HG03097 (cell line): ENCODE results near the gene SMC1A.
"Not testable (repeated sequence)": the region's sequence is repeated elsewhere in the genome, so short reads cannot be mapped to it uniquely, and the experiment has no call there.

Experiments used
- ATAC-seq: cut with Tn5 transposase; IDR thresholded peaks from one replicate; pipeline ENCODE4 v1.9.1; 2021; ENCODE audit not compliant: unreplicated experiment, low FRiP score

SMC1A gene

DNA sequence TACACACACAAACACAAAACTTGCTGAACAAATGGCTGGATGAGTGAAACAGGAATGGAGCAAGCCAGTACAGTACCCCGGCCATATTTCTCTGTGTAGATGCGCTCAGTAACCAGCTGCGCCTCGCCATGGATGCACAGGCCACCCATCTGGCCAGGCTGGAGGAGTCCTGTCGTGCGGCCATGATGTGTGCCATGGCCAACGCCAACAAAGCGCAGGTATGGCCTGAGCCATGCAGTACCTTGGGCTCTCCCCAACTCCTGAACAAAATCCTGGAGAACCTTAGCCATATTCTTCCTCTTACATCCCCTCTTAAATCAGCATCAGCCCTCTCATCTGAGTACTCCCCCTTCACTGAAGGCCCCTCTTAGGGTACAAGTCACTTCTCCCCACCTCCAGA is 7.3 kb upstream of the SMC1A start:
- no peak for ATAC-seq

DNA sequence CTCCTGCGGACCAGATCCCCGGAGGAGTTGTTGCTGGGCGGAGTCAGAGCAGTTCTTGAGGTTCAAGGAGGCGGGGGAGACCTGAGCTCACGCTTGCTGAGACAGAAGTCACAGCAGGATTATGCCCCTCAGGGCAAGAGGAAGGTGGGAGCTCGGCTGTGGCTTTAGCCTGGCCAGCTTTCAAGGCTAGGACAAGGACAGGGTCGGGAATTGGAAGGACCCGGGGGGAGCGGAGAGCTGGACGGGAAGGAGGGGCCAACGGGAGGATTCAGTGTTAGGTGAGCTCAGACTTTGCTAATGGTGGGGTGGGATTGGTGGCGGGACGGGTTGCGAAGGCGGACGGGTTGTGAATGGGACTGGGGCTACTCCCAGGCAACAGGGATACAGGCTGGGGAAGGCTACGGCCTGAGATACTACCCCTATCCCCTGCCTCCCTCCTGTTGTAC is 430 bp upstream of the SMC1A start, which contains the start of gene RIBC1:
TSS of gene RIBC1 (plus strand) at position 13 of the 446 bp plus-strand sequence. CDS start 3,404 bp downstream, outside the sequence.
- no peak for ATAC-seq

DNA sequence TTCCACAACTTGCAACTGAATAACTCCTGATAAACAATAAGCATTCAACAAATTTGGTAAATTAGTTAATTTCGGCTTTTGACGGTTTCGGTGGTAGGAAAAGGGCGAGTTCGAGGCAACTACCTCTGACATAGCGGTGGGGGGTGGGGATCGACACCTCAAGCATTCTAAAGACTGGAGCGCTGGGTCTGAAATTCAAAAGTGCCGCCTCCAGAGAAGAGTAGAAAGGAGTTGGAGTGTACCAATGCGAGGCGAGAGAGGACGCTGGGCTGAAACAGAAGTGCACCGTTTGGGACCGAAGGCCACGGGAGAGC is 725 bp downstream of the SMC1A start:
- ATAC-seq: no peak

DNA sequence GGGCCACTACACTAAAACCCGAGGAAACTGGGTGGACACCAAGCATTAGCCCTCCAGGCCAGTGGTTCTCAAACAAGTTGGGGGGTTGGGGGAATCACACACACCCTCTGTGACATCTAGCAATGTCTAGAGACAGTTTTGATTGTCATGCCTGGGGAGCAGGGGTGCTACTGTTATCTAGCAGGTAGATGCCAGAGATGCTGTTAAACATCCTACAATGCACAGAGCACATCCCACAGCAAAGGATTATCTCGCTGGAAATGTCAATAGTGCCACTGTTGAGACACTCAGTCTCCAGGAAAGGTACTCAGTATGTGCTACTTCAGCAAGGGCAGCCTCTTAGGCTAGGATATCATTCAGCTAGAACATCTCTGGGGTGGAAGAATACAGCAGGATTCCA is 1.3 kb downstream of the SMC1A start:
- no peak for ATAC-seq

DNA sequence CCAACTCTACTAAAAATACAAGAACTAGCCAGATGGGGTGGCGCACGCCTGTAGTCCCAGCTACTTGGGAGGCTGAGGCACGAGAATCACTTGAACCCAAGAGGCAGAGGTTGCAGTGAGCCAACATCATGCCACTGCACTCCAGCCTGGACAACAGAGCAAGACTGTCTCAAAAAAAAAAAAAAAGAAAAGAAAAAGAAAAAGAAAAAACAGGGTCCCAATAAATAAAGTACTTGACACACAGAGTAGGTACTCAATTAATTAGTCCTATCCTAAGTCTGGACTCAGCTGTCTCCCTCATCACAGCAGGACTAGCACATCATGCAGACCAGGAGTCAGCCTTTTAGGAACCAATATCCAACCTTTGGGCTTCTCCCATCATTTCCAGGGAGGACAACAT is 2.1 kb downstream of the SMC1A start:
- ATAC-seq: not testable (repeated sequence)

DNA sequence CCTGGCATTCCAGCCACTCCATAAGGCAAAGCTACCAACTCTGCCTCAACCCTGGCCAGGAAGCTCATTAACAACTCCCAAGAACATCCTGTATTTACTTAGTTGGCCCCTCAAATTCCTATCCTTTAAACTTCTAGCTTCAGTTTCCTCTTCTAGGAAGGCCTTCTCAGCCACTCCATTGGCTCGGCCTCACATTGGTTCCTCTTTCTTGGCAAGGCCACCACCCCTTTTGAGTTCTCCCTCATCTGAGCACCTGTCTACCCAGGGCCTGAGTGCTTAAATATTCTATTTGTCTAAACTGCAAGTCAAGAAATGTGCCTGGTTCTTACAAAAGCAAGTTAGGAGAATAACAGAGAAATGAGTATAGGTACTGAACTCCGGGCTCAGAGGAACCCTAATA is 10.0 kb downstream of the SMC1A start:
- no peak for ATAC-seq

DNA sequence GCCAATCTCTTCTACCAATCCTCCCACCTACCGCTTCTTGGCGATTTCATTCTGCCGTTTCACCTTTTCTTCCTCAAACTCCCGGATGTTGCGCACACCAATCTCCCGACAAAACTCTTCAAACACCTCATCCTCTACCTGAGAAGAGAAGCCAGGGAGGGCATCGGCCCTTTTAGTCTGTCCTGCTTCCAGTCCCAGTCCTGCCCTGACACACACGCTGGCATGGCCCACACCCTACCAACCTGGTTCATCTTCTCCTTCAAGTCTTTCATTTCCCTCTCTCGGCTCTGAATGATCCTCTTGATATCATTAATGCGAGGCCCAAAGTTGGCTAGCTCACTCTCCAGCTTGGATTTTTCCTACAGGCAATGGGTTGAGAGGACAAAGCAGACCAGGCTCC is 18.9 kb downstream of the SMC1A start:
- ATAC-seq: no peak

DNA sequence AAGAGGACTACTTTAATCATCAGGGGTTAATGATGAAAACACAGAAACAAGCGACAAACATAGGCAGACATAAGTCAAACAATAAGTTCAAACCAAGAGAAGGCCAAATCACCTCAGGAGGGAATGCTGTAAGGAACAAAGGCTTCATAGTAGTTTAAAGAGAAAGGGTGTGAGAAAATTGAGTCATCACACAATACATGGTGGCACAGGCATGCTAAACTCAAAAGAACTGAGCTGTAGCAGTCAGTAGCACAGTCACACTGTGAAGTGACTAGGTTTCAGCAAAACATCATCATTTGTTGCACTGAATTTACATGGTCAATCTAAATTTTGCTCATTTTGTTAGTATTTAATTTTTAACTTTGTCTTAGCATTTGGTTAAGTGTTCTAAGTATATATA is 24.2 kb downstream of the SMC1A start:
- no peak for ATAC-seq

DNA sequence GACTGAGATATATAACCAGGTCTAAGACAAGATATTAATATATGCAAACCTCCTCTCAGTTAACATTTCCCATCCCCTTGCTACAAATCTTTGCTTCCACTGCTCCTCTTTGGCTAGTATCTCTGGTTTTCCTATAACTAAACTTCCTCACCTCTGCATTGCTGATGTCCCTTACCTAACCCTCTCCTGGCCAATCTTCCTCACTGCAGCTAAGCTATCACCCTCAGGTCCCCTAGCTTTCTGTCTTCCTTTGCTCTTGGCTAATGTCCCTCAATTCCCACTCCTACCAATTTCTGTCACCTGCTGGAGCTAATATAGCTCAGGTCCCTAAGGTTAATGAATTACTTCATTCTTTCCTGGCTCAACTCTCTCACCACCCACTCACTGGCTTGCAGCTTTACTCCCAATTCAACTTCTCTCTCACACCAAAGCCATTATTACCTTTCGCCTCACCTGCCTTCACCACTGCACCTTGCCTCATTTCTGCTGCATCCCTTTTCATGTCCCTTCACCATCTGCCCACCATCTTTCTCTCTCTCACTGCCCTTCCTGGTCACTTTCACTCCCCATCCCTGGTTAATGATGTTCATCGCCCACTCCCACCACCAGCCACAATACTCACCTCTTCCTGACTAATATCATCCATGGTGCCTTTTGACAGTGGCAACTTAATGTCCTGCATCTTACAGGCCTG is 26.7 kb downstream of the SMC1A start:
- no peak for ATAC-seq

DNA sequence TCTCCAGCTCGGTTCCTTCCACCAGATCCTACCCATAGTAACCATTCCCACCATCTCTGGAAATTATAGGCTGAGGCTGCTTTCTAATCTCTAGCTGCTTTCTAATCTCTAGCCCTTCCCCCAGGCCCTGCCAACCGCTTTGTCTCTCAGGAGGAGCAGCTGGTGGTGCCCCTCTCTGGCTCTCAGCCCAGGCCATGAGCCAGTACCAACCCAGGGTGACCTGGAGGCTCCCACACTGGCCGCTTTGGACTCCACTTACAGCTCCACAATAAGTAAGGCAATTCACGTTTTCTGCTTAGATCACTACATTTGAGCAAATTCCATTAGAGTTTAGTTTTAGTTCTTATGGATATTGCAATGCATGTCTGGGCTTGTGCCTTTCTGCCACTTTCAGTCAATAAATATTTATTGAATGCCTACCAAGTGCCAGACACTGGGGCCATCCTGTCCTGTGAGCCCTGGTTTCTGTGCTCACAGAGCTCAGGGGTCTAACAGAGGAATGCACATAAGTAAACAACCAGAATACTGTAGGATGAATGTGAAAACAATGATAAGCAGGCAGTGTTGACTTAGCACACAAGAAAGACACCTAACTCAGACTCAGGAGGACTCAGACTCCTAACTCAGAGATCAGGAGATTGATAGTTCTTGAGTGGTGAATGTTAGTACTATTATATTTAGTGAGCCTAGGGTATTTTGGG is 38.9 kb downstream of the SMC1A start:
- ATAC-seq: no peak

DNA sequence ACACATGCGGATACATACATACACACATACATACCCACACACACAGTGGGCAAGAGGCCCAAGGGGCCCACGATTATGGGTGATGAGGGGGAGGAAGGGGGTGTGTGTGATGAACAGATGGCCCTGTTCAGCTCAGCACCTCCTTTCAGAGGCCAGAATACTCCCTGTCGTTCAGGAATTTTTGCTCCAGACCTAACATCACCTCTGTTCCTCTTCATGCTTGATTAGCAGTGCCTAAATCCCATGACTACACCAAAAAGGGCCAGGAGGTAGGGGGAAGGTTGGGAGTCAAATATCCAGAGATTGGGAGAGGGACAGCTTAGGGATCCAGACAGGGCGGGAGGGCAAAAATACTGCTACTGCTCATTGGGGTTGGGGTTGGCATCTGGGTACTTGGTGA is 42.7 kb downstream of the SMC1A start:
- no peak for ATAC-seq

DNA sequence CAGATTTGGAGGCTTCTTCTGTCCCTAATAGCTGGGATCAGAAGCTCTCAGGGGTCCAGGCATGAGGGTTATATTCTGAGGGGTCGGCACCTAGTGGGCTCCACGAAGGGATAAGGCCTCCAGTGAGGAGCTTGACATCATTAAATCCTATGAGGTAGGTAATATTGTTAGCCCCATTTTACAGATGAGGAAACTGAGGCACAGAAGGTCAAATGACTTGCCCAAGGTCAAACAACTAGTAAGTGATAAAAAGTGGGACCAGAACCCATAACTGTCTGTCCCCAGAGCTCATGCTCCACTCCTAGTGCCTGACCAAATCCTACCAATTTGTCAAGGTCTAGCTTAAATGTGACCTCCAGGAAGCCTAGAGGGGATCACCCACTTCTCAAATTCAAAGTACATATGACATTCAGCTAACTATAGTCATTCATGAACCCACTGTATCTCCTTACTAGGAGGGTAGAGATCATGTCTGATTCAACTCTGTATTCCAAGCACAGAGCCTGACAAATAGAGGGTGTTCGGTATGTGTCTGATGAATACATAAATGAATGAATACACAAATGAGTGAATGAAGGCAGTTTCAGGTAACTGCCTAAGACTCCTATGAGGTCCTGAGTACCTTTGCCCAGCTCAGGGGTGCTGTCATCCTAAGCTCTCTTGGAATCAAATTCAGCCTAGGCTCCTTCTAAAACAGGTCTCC is 43.3 kb downstream of the SMC1A start:
- no peak for ATAC-seq

DNA sequence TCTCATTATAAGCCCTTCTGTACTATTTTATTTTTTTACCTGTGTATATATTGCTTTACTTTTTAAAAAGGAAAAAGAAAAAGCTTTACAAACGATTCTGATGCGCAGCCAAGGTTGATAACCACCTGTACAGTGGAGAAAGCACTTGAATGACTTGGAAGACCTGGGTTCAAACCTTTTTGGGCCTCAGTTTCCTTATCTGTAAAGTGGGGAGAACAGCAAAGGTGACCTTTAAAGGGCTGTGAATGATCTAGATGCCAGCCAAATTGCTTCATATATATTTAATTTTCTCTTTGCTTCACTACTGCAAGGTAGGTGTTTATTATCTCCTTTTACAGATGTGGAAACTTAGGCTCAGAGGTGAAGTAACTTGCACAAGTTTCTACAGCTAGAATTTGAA is 45.0 kb downstream of the SMC1A start:
- ATAC-seq: no peak

DNA sequence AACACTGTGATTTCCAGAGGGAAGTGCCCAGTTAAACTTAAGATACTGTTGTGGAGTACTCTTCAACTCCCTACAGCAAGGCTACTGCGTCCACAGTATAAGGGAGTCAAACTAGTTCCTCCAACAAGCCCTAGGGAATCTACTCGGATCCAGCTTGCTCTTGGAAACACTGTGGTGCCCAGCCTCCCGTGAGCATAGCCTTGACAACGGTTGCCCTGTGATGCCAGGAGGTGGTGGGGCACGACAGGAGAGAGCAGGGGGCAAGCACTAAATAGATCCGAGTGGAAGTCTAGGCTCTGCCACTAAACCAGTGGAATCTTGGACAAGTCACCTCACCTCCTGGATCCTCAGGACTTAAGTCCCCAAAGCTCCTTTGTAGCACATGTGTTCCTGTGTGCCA is 45.6 kb downstream of the SMC1A start:
- ATAC-seq: no peak

DNA sequence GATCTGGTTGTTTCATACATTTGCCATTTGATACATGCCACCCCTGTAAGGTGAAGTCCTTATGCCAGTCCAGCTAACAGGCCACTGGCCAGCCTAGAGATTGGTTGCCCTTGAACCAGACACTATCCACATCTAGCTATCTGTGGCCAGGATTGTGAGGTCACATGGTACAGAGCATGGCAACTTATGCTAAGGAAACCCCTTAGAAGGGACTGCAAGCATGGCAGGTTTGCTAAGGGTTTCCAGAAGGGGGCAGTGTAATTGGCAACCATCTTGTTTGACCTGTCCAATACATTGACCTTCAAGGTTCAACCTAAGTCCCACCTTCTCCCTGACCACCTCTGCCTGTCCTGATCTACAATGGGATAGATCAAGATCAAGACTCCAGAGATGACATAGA is 47.5 kb downstream of the SMC1A start:
- ATAC-seq: no peak

DNA sequence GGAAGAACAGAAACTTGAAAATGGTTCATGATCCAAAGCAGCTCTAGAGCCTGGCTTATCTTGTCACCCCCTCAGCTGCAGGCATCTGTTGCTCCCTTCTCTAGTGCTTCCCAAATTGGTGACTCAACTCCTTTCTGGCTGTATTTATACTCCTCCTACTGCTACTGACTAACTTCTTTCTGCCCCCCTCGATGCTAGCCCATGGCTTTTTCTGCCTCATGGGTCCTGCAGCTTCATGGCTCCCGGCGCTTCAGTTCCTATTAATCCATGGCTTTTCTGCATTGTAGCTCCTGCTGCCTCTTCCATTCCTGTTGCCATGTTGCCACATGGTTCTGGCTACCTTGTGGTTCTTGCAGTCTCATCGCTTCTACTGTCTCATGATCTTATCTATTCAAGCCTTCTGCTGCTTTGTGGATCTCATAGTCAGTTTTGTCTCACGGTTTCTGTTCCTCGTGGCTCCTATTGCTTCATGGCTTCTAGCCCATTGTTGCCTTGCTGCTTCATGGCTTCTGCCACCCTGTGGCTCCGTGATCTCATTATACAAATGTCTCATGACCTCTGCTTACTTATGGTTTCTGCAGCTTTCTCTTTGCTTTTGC is 48.1 kb downstream of the SMC1A start:
- no peak for ATAC-seq

DNA sequence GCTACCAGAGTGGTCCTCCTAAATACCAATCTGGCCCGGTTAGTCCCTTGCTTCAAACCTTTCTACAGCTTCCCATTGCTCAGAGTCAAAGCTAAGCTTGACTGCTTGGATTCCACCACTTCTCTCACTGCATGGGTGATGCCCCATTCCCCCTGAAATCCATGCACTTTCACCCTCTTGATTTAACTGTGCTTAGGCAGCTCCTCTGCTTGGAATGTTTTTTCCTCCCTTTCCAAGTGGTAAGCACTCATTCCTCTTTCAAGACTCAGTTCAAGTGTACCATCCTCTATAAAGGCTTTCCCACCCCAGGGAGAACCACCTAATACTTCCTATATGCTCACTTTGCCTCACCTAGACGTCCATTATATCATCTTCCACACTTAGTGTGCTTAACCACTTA is 49.1 kb downstream of the SMC1A start:
- ATAC-seq: no peak

DNA sequence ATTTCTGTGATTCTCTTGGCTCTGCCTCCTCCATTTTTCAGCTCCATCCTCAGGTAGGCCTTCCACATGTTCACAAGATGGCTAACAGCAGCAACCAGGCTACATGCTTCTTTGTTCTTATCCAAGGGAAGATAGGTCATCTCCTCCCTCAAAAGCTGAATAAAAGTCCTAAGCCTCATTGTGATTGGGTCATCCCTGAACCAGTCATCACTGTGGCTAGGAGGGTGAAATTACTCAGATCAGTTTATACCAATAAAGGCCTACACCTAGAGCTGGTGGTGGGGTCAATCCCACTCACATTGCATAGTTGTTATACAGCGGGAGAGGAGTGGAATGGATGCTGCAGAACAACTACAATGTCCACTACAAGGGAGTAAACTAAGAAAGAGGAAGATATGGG is 56.0 kb downstream of the SMC1A start:
- ATAC-seq: not testable (repeated sequence)

DNA sequence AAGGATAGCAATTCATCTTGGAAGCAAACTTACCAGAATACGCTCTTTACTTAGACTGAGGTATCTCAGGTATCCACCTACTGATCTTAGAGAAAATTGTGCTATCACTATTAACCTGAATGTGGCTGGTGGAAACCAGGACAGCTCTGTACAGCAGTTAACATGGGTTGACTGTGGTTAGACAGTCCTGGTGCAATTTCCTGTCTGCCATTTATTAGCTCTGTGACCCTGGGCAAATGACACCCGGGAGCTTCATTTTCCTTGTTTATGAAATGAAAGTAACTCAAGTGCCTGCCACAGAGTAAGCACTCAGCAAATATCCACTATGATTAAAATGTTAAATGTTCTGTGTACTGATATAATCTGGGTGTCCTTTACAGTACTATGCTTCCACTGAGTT is 60.0 kb downstream of the SMC1A start:
- no peak for ATAC-seq

DNA sequence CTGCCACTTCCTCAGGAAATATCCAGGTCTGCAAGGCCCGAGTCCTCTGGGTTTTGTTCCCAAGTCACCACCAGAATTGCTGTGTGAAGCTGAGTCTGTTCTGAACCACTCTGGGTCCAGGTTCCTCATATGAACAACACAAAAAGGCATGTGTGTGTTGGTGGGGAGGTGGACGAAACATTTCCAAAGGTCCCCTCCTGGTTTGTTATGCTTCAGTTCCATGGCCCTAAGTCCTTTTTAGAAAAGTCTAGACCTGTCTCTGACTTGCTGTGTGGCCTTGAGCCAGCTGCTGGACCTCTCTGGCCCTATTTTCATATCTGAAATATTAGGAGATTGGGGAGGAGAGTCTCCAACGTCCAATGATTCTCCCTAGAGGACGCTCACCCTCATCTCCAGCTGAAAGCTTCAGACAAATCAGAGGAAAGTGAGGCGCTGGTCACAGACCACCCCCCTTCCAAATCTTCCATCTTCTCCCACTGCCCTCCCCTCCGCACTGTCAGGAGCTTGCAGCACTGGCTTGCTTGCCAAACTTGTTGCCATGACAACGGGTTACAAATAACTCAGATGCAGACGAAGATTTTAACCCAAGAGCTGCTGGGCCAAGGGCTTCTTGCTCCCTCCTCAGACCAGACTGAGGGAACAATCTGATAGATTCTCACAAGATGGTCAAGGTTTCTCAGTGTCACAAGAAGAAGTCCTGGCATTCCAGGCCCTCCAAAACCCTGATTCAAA is 64.5 kb downstream of the SMC1A start:
- ATAC-seq: no peak

DNA sequence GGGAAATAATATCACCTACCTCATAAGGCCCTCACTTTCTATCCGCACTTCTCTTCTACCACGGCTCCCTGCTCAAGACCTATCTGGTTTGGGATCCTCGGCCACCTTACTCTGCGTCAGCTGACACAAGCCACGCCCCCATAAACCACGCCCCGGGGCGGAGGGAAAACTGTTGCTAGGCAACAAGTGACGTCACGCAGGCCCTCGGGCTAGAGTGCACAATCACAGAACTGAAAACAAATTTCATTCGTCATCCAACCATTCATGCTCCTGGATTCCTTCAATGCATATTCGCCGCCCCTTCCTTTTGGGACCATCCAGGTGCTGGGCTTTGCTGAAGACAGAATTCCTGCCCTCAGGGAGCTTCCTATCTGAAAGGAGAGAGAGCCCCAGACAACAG is 66.3 kb downstream of the SMC1A start:
- no peak for ATAC-seq
